Placental epithelial cell (primary cell): ENCODE measurements around the gene INTS4. TPM values are rescaled to one million over a fixed set of nuclear protein-coding genes. Genes with fewer than 3 reads are reported as not detected.

Experiments used
- small RNA-seq: library from RNA; depleted of rRNA; stranded (forward); fragments of <200 nt; gene quantifications from one replicate; pipeline ENCODE3, GENCODE V24; 2012
- total RNA-seq: library from RNA; depleted of rRNA; stranded (reverse); fragments of >200 nt; gene quantifications from 2 replicates; pipeline ENCODE4 v1.2.3, GENCODE V29; 2012

The INTS4 gene, protein sequence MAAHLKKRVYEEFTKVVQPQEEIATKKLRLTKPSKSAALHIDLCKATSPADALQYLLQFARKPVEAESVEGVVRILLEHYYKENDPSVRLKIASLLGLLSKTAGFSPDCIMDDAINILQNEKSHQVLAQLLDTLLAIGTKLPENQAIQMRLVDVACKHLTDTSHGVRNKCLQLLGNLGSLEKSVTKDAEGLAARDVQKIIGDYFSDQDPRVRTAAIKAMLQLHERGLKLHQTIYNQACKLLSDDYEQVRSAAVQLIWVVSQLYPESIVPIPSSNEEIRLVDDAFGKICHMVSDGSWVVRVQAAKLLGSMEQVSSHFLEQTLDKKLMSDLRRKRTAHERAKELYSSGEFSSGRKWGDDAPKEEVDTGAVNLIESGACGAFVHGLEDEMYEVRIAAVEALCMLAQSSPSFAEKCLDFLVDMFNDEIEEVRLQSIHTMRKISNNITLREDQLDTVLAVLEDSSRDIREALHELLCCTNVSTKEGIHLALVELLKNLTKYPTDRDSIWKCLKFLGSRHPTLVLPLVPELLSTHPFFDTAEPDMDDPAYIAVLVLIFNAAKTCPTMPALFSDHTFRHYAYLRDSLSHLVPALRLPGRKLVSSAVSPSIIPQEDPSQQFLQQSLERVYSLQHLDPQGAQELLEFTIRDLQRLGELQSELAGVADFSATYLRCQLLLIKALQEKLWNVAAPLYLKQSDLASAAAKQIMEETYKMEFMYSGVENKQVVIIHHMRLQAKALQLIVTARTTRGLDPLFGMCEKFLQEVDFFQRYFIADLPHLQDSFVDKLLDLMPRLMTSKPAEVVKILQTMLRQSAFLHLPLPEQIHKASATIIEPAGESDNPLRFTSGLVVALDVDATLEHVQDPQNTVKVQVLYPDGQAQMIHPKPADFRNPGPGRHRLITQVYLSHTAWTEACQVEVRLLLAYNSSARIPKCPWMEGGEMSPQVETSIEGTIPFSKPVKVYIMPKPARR
- 39.3 and 43.9 TPM in 2 replicates for total RNA-seq

DNA sequence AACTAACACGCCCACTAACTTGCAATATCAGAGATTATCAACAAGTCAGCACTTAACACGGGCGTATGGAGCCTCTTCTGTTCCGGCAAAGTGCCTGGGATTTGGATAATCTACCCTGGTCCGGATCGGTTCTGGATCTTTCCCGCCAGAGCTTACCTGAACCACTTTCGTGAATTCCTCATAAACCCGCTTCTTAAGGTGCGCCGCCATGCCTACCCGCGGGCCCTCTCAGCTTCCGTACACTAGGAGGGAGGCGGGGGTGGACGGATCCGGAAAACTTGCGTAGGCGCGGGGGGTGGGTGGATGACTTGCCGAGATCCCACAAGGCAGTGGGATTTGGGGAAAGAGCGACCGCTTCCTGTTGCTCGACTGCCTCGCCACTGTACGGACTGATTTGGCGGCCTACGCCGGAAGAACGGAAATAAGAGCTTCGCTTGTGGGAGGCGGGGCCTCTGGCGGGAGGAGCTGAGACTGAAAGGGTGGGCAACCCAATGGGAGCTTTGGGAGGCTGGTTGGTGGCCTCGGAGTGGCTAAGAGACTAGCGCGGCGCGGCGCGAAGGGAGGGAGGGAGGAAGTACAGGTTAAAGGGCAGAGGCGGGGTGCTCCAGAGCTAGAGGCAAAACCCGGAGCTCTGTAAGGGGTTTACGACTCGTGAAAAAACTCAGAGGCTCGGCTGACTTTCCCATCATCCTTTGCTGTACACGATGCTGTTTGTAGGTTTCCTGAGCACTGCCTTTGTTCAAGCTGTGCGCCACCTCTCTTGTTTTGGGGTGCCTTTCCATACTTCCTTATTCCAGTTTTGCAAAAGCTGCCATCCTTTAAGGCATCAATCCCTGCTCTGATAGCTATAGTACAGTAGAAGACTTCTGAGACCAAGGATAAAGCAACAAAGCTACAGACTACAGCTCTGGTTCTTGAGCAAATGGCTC lies at the start of gene INTS4:
INTS4 (minus strand) TSS at position 235 of the 929 bp plus-strand sequence; CDS start at position 210, 25 bp downstream.

DNA sequence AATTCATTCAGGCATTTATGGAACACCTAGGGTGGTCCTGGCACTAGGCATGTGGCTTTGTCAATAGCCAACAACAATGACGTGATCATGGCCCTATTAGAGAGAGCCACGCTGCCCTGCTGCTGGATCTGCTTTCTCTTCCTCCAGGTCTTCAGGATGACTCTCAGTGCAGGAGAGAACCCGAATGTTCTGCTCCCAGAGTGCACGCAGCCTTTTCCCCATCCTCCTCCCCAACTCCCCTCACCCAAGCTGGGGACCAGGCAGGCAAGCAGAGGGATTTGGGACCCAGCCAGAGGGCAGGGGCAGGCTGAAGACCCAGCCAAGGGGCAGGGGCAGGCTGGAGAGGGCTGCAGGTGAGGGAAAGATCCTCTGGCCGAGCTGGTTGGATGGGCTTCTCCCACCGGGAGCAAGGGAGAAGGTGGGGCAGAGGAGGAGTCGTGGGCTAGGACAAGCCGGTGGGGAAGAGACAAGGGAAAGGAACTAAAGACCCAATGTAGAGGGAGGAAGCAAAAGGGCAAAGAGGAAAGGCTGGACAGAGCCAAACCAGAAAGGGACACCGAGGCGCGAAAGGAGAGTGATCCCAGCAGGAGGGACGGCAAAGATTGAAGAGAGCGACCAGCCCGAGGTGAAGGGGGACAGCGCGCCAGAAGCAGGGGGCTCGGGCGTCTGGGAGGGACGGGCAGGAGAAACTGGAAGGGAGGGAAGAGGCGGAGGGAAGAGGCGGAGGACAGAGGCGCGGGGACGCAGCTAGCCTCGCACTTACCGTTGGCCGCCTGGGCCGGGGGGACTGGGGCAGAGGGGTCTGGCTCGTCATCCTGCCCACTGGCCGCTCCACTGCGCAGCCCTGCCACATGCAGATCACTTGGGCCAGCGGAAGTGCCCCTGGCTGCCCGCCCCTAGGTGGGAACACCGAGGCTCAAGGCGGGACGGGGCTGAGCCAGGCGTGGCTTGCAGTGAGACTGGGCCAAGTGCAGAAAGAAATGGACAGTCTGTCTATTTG lies 28.2 kb upstream of the INTS4 start, which contains the start of gene KCTD14:
KCTD14 (minus strand) TSS at position 880 of the 1,000 bp plus-strand sequence; CDS start at position 853, 27 bp downstream.

Small RNAs within 50 kb of the gene (small RNA-seq; reads per million reads assigned to genes)
- gene AP002812.4: not detected

Other genes with a start within 250 kb of the INTS4 start
- gene RSF1, start 173.9 kb downstream of the INTS4 start, total RNA-seq: 16.4 and 29.8 TPM in 2 replicates
- gene AAMDC, start 173.5 kb downstream of the INTS4 start, total RNA-seq: 10.4 and 21.6 TPM in 2 replicates
- gene KCTD14, start 28.6 kb upstream of the INTS4 start, total RNA-seq: 5.5 and 7.9 TPM in 2 replicates
- gene THRSP, start 69.2 kb upstream of the INTS4 start, total RNA-seq: not detected in 2 replicates
- gene NDUFC2, start 85.2 kb upstream of the INTS4 start, total RNA-seq: 91.5 and 128 TPM in 2 replicates
- gene ALG8, start 145.0 kb upstream of the INTS4 start, total RNA-seq: 26.7 and 46.5 TPM in 2 replicates
- 10.2 and 15.3 TPM in 2 replicates for gene KCTD21, start 194.0 kb upstream of the INTS4 start, total RNA-seq
- 9.5 and 11.8 TPM in 2 replicates for gene USP35, start 194.3 kb upstream of the INTS4 start, total RNA-seq